Choroid plexus epithelial cell (primary cell): ENCODE results near the gene CALCOCO1.

Source experiments
- DNase-seq: peaks from one replicate; pipeline ENCODE4 v3.0.0-alpha.2; 2010; ENCODE audit warnings: low read depth
- H3K4me3 ChIP-seq: 2 replicates; pipeline ENCODE4 v1.5.1; 2011; ENCODE audit warnings: low read depth, mild to moderate bottlenecking, control low read depth, low read length, moderate library complexity
- TF ChIP-seq, protein P1 (sequence below): conservative IDR thresholded peaks from 2 replicates; pipeline ENCODE4 v1.5.1; 2011; ENCODE audit warnings: low read depth, mild to moderate bottlenecking, control low read depth, inconsistent platforms, low read length, moderate library complexity

CALCOCO1 gene

DNA sequence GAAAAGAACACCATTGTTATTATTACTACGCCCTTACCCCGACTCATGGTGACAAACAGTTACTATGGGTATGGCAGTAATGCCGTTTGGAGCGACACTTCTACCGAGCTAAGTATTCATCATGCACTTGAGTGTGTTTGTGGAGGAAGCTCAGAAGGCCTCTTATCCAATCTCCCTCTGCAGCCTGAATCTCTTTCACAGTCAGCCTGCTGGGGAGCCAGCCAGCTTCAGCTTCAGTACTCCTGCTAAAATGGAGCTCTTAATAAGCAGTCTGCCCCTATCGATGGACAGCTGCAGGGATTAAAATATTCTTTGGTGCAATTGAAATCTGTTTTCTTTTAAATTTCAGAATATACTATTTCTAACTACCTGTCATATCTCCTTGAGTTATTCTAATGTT, 26.7 kb downstream of the CALCOCO1 start:
- TF ChIP-seq, protein P1, sequence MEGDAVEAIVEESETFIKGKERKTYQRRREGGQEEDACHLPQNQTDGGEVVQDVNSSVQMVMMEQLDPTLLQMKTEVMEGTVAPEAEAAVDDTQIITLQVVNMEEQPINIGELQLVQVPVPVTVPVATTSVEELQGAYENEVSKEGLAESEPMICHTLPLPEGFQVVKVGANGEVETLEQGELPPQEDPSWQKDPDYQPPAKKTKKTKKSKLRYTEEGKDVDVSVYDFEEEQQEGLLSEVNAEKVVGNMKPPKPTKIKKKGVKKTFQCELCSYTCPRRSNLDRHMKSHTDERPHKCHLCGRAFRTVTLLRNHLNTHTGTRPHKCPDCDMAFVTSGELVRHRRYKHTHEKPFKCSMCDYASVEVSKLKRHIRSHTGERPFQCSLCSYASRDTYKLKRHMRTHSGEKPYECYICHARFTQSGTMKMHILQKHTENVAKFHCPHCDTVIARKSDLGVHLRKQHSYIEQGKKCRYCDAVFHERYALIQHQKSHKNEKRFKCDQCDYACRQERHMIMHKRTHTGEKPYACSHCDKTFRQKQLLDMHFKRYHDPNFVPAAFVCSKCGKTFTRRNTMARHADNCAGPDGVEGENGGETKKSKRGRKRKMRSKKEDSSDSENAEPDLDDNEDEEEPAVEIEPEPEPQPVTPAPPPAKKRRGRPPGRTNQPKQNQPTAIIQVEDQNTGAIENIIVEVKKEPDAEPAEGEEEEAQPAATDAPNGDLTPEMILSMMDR: peak; percentile 11
- peak; percentile 9 for DNase-seq
- H3K4me3 ChIP-seq: no peak overlapping the region

GRCh38 chr12:53699678-53700025, 27.6 kb downstream of the CALCOCO1 start:
- no peak overlapping the region for H3K4me3 ChIP-seq
- TF ChIP-seq, protein P1: no peak
- no peak for DNase-seq

- TF ChIP-seq, protein P1: no peak
- H3K4me3 ChIP-seq: no peak overlapping the region
- no peak for DNase-seq
Measured at GRCh38 chr12:53698948-53699677, 28.1 kb downstream of the CALCOCO1 start.

DNA sequence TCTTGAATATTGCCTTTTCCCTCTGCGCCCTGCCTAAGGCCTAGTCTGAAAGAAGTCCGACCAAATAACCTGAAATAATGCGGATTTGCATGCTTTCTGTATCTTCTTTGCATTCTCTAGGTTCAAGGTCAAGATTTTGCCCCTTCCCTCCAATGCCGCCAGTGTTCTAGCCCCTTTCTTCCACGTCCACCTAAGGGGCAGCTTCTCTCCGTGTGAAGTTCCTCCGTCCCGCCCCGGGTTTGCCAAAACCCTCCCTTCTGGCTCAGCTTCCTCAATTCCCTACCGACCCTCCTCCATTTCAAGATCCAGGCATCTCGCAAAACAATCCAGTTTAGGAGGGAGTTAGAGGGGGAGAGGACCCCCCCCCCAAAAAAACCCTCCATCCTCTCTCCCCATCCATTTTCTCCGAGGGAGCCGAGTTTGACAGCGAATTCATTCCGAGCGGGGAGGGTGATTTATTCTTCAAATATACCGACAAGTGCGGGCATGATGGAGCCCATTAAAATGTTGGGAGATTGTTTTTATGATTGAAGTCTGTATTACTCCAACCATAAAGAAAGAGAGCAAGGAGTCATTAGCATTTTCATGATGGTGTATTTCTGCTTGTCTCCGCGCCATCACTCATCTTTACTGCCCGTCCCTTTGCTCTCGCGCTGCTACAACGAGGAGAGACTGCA, 30.5 kb downstream of the CALCOCO1 start:
- H3K4me3 ChIP-seq: peak overlapping the region; percentile 34
- TF ChIP-seq, protein P1: no peak
- no peak for DNase-seq

DNA sequence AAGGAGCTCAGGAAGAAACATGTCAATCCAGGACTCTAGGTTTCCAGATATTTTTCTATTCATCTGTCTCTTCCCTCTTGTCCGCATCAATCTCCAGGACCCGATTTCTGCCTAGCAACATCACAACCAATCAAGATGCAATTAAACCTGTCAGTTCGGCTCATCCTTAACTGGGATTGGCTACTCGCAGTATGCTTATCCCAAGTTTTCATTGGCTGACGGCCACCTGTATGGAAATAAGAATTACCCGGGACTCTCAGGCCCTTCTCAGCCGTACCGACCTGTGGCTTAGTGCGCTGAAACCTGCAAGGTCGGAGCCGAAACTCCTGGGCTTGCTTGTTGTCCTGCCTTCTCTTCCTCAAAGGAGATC, 31.0 kb downstream of the CALCOCO1 start:
- peak; percentile 96 for DNase-seq
- peak overlapping the region; percentile 34 for H3K4me3 ChIP-seq
- TF ChIP-seq, protein P1: no peak

GRCh38 chr12:53695152-53696145, 31.8 kb downstream of the CALCOCO1 start:
- peak; percentile 73 for DNase-seq
- peak overlapping the region; percentile 39 for H3K4me3 ChIP-seq
- TF ChIP-seq, protein P1: peak; percentile 22
